DOHH2 (cell line): ENCODE data around the gene SOX10.

Experiments
- H3F3A ChIP-seq: fragments of 200-600 bp; sonication (generic), shearing (Covaris generic); 2 replicates; pipeline ENCODE4 v1.6.0; 2016; ENCODE audit warnings: antibody characterized with exemption, mild to moderate bottlenecking; ENCODE audit not compliant: control insufficient read depth, insufficient read depth
- H3K27ac ChIP-seq: fragments of 200-600 bp; sonication (generic); 2 replicates; pipeline ENCODE4 v1.5.1; 2014; ENCODE audit warnings: low read depth, mild to moderate bottlenecking, low read length, moderate library complexity
- H3K27me3 ChIP-seq: fragments of 200-600 bp; sonication (generic); 2 replicates; pipeline ENCODE4 v1.6.1; 2014; ENCODE audit warnings: mild to moderate bottlenecking, low read length, mixed read lengths; ENCODE audit not compliant: control insufficient read depth
- H3K36me3 ChIP-seq: fragments of 200-600 bp; sonication (generic); 2 replicates; pipeline ENCODE4 v1.6.1; 2014; ENCODE audit warnings: mild to moderate bottlenecking, low read length, moderate library complexity, mixed read lengths; ENCODE audit not compliant: control insufficient read depth
- H3K4me1 ChIP-seq: fragments of 200-600 bp; sonication (generic); 2 replicates; pipeline ENCODE4 v1.6.1; 2014; ENCODE audit warnings: mild to moderate bottlenecking, low read length, mixed read lengths; ENCODE audit not compliant: control insufficient read depth
- H3K4me2 ChIP-seq: fragments of 200-600 bp; sonication (generic); 2 replicates; pipeline ENCODE4 v1.6.0; 2014; ENCODE audit warnings: mild to moderate bottlenecking, low read length, moderate library complexity
- H3K4me3 ChIP-seq: fragments of 200-600 bp; sonication (generic); 2 replicates; pipeline ENCODE4 v1.5.1; 2014; ENCODE audit warnings: mild to moderate bottlenecking, low read length, mixed read lengths
- H3K79me2 ChIP-seq: fragments of 200-600 bp; sonication (generic); 2 replicates; pipeline ENCODE4 v1.6.1; 2014; ENCODE audit warnings: mild to moderate bottlenecking, low read length, mixed read lengths; ENCODE audit not compliant: control insufficient read depth
- H3K9me2 ChIP-seq: fragments of 200-600 bp; sonication (generic); replicated peaks from 2 replicates; pipeline ENCODE4 v1.6.1; 2014; ENCODE audit warnings: mild to moderate bottlenecking, low read length, mixed read lengths; ENCODE audit not compliant: control insufficient read depth
- H3K9me3 ChIP-seq: fragments of 200-600 bp; sonication (generic); 2 replicates; pipeline ENCODE4 v1.6.1; 2014; ENCODE audit warnings: antibody characterized with exemption, low read length, mixed read lengths; ENCODE audit not compliant: control insufficient read depth, insufficient read depth
- H4K20me1 ChIP-seq: fragments of 200-600 bp; sonication (generic); 2 replicates; pipeline ENCODE4 v1.6.0; 2014; ENCODE audit warnings: low read depth, mild to moderate bottlenecking, antibody characterized with exemption, low read length, moderate library complexity; ENCODE audit not compliant: control insufficient read depth, insufficient read depth
- CTCF ChIP-seq: fragments of 200-600 bp; sonication (generic); IDR thresholded peaks from one replicate; pipeline ENCODE4 v1.5.1; 2014; ENCODE audit warnings: antibody characterized with exemption, mild to moderate bottlenecking, low read depth, low read length; ENCODE audit not compliant: poor library complexity, severe bottlenecking
- EZH2phosphoT487 ChIP-seq: fragments of 200-600 bp; sonication (generic); IDR thresholded peaks from 2 replicates; pipeline ENCODE4 v1.6.1; 2017; ENCODE audit warnings: borderline replicate concordance, mild to moderate bottlenecking, antibody characterized with exemption, low read length, moderate library complexity, mixed read lengths

The SOX10 gene

GRCh38 chr22:37932401-37932800 lies 52.0 kb downstream of the SOX10 start:
- TF ChIP-seq EZH2phosphoT487 (no peak), CTCF (no peak)
- Histone ChIP-seq H3K27ac (no peak overlapping the region), H3F3A (no peaks in the 10 kb centered on the region), H3K9me3 (no peaks in the 10 kb centered on the region), H3K36me3 (no peaks in the 10 kb centered on the region), H3K4me3 (no peak overlapping the region), H4K20me1 (peaks cover 3% of the 10 kb centered on the region; the same call in 1 of the 2 replicates), H3K79me2 (no peaks in the 10 kb centered on the region), H3K27me3 (no peaks in the 10 kb centered on the region), H3K4me2 (no peak overlapping the region), H3K4me1 (peaks cover 14% of the 10 kb centered on the region), H3K9me2 (no peaks in the 10 kb centered on the region)

GRCh38 chr22:37931893-37932389 lies 52.4 kb downstream of the SOX10 start:
- H3K36me3 ChIP-seq: no peaks in the 10 kb centered on the region
- H3K27ac ChIP-seq: no peak overlapping the region
- H3F3A ChIP-seq: no peaks in the 10 kb centered on the region
- peaks cover 3% of the 10 kb centered on the region; the same call in 1 of the 2 replicates for H4K20me1 ChIP-seq
- no peak for TF ChIP-seq EZH2phosphoT487
- no peak for TF ChIP-seq CTCF
- H3K27me3 ChIP-seq: no peaks in the 10 kb centered on the region
- no peak overlapping the region for H3K4me3 ChIP-seq
- no peak overlapping the region for H3K4me2 ChIP-seq
- H3K9me2 ChIP-seq: no peaks in the 10 kb centered on the region
- H3K4me1 ChIP-seq: peaks cover 14% of the 10 kb centered on the region
- H3K79me2 ChIP-seq: no peaks in the 10 kb centered on the region
- H3K9me3 ChIP-seq: no peaks in the 10 kb centered on the region

- TF ChIP-seq CTCF (no peak), EZH2phosphoT487 (no peak)
- H3K4me3 ChIP-seq: no peak overlapping the region
- no peaks in the 10 kb centered on the region for H3K36me3 ChIP-seq
- no peaks in the 10 kb centered on the region for H3K79me2 ChIP-seq
- no peaks in the 10 kb centered on the region for H3K9me2 ChIP-seq
- peaks cover 14% of the 10 kb centered on the region for H3K4me1 ChIP-seq
- no peak overlapping the region for H3K27ac ChIP-seq
- H3K9me3 ChIP-seq: no peaks in the 10 kb centered on the region
- H4K20me1 ChIP-seq: peaks cover 3% of the 10 kb centered on the region; the same call in 1 of the 2 replicates
- no peaks in the 10 kb centered on the region for H3F3A ChIP-seq
- H3K4me2 ChIP-seq: no peak overlapping the region
- no peaks in the 10 kb centered on the region for H3K27me3 ChIP-seq
Measured at GRCh38 chr22:37930952-37931440, 53.4 kb downstream of the SOX10 start.
